ENCODE measurements around the gene TTC28. TPM values are rescaled to one million over a fixed set of nuclear protein-coding genes. Genes with fewer than 3 reads are reported as not detected.

TTC28 gene
- polyA plus RNA-seq, 5 donors: 27.1 to 42.4 (median 37.1) TPM

DNA sequence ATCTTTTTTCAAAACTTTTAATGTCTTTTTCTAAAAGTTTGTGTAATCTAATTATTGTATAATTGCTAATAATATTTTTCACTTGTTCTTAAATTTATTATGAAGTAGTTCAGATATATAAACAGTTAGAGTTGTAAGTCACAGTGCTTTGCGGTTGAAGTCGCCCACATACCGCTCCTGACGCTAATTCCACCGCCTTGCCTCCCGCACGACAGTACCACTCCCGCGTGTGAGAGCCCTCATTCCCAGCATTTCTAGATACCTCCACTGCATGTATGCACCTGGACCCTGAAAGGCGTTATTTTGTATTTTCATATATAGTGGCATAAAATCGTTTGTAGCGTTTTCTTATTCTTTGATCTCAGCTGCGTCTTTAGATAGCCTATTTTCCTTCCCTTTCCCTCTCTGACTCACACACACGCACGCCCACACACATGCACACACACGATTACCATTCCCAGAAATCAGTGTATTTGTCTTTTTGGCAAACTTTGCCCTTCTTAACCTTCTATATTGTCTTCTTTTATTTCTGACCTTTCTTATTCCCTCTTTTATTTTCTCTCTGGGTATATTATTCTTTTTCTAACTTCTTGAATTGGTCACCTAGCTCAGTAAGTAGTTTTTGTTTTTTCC lies 704.1 kb downstream of the TTC28 start:
- no peak for DNase-seq

DNA sequence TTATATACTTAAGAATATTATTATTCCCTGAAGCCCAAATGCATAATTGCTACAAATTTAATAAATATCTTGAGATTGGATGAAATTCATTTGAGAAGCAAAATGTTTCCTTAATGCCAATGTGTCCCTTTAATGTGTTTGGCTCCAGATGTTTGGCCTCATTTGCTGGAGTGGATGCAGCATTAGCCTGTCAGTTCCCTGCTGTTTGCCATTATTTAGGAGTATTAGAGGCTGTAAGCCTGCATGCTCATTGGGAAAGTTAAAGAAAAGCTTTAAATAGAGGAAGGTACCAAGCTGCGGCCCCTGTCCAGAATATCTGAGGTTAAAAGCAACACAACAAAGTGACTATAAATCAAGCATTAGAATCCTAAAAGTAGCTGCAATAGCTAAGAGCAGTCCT lies 705.8 kb downstream of the TTC28 start:
- peak; percentile 51 for DNase-seq

DNA sequence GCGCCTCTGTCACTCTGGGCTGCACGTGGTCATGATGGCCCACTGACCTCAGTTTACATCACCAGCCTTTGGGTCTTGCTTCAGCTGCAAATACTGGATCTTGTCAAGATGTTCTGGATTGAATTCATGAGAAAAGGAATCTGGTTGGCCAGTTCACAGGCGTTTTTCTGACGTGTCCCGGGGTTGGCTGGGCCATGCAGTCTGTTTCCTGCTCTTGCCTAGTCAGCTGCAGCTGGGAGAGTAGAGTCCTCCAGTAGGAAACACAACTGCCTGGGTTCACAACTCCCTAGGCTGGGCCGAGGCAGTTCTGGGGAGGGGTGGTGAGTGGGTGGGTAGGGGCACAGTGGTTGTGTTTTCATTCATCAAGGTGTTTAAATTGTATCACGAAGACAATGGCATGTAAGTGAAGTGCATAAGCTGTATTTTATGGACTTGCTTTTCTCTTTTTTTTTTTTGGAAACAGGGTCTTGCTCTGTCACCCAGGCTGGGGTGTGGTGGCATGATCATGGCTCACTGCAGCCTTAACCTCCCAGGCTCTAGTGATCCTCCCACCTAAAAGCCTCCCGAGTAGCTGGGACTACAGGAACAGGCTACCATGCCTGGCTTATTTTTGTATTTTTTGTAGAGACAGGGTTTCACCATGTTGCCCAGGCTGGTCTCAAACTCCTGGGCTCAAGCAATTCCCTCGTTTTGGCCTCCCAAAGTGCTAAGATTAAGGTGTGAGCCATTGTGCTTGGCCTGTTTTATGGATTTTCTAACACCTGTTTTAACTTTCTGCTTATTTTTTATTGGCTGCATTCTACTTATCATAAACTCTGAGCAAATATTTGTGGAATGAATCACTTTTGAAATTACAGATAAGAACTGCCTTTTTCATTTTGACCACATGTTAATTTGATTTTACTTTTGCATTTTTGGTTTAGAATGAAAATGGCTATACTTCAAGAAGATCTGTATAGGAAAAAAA lies 706.6 kb downstream of the TTC28 start:
- no peak for DNase-seq

GRCh38 chr22:27971926-27972325 lies 707.7 kb downstream of the TTC28 start:
- DNase-seq: no peak

DNA sequence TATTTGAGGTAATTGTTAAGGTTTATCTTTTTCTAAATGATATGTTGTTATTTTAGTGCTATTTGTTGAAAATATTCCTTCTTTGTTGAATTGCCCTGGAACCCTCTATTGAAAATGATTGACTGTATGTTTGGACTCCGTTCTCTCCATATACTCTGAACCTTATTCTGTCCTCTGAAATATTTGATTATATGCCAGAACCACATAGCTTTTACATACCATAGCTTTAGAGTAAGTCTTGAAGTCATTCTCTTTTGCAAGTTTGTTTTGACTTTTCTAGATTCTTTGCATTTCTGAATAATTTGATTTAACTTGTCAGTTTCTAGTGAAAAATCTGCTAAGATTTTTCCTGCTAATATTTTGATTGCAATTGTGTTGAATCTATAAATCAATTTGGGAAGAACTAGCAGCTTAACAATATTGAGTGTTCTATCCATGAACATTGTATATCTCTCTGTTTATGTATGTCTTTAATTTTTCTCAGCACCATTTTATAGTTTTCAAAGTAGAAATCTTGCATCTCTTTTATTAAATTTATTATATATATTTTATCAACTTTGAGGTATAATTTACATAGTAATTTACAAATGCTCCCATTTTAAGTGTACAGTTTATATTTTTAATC lies 708.9 kb downstream of the TTC28 start:
- DNase-seq: no peak

GRCh38 chr22:27966168-27967064 lies 713.2 kb downstream of the TTC28 start:
- no peak for DNase-seq

- DNase-seq: peak; percentile 51 to 56
Measured at GRCh38 chr22:27962268-27963044, 717.2 kb downstream of the TTC28 start.

DNA sequence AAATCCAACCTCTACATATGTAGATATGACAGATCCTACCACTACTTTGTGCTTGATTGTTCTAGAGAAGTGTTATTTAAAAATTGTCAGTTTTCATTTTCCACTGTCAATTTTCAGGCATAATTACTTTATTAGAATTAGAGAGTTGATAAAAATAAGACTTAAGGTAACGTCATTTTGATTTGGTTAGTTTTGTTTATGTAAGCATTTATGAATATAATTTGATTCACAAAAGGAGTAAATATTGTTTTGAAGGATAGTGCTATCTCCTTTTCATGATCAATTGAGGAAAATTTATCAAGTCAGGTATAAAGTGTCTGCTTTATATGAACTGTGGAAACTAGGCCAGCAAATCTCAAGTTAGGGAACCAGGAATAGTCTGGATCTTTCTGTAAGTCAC lies 718.0 kb downstream of the TTC28 start:
- DNase-seq: no peak

- DNase-seq: no peak
Measured at GRCh38 chr22:27961182-27961581, 718.5 kb downstream of the TTC28 start.

DNA sequence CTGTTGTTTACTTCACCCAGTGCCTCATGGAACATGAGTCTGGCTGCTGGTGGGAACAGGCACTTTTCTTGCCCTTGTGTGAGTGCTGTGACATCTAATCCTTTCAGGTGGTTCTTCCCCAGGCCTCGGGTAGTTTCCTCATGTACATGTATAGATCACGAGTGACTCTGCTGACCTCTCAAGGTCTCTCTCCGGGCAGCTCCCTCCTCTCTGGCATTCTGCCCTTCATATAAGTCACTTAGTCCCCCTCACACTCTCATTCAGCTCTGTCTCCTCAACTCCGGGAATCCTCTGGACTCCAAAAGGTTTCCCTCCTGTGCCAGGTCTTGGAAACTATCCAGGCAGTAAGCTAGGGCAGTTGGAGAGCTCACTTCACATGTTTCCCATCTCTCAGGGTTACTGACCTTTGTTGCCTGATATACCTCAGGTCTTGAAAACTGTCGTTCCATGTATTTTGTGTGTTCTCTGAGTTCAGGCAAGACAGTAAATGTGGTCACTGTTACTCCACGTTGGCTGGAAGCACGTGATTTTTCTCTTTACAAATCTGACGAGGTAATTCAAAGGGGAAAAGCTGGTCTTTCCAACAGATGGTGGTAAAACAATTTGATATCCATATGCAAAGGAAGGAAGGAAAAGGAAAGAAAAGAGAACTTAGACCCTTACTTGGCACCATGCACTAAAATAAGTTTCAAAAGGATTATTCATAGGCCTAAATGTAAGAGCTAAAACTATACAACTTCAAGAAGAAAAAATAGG lies 720.1 kb downstream of the TTC28 start:
- DNase-seq: no peak

GRCh38 chr22:27952779-27953178 lies 726.9 kb downstream of the TTC28 start:
- peak in 1 of 2 donors; percentile 38 for DNase-seq

DNA sequence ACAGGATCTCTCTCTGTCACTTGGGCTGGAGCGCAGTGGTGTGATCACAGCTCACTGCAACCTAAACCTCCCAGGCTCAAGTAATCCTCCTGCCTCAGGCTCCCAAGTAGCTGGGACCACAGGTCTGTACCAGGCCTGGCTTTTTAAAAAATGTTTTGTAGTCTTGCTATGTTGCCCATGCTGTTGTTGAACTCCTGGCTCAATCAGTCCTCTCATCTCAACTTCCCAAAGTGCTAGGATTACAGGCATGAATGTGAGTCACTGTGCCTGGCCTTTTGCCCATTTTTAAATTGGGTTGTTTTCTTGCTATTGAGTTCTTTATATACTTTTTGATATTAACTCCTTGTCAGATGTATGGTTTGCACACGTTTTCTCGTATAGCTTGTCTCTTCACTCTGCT lies 727.5 kb downstream of the TTC28 start:
- DNase-seq: no peak

- no peak for DNase-seq
Measured at GRCh38 chr22:27949421-27949820, 730.2 kb downstream of the TTC28 start.

GRCh38 chr22:27948569-27948968 lies 731.1 kb downstream of the TTC28 start:
- DNase-seq: no peak

DNA sequence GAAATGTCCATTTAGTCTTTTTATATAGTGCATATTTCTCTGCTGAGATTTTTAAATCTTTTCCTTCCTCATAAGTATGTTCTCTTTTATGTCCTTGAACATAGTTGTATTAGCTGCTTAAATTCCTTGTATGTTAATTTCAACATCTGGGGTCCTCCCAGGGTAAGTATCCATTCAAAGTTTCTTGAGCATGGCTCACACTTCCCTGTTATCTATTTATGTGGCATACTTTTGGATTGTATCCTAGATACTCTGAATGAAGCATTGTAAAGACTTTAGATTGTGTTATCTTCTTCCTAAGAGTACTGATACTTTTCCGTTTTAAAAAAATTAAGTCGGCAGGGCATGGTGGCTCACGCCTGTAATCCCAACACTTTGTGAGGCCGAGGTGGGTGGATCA lies 732.2 kb downstream of the TTC28 start:
- DNase-seq: no peak

GRCh38 chr22:27941143-27941542 lies 738.5 kb downstream of the TTC28 start:
- no peak for DNase-seq

- DNase-seq: no peak
Measured at GRCh38 chr22:27937453-27937852, 742.2 kb downstream of the TTC28 start.

GRCh38 chr22:27935897-27936296 lies 743.7 kb downstream of the TTC28 start:
- DNase-seq: no peak

DNA sequence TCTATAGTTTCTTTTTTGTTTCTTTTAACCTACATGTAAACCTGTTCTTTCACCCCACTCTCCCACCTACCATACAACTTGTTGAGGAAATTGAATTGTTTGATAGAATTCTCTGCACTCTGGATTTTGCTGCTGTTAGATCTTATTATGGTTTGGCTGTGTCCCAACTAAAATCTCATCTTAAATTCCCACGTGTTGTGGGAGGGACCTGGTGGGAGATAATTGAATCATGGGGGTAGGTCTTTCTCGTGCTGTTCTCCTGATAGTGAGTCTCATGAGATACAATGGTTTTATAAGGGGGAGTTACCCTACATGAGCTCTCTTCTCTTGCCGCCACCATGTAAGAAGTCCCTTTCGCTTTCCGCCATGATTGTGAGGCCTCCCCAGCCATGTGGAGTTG lies 745.6 kb downstream of the TTC28 start:
- DNase-seq: no peak

Data from right lung (tissue), 5 donors.